GM10266 (cell line): ENCODE data around the gene CCDC136.

Experiments used
- DNase-seq: peaks from one replicate; pipeline ENCODE4 v3.0.0; 2012; ENCODE audit errors: extremely low spot score
- CTCF ChIP-seq: IDR thresholded peaks from 2 replicates; pipeline ENCODE4 v1.5.1; 2012; ENCODE audit warnings: mild to moderate bottlenecking, low read depth; ENCODE audit not compliant: control insufficient read depth, insufficient read depth; ENCODE audit errors: missing control alignments

CCDC136 gene

DNA sequence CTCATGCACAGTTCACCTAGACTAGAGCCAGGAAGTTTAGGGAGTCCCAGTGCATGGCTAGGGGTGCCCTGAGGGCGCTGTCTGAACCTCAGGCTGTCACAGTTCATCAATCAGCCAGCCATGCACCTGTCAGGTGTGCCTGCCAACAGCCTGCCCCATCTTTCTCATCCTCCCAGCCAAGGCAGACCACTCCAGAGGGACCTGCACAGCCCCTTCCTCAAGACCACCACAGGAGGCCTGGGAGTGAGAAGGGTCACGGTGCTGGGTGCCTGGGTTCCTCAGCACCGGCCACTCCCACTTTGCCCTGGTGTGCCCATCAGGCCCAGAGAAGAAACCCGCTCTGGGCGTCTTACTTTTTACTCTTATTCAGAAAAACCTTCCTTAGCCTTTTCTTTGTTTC lies 79.3 kb downstream of the CCDC136 start:
- DNase-seq, result no peak
- no peak for TF ChIP-seq CTCF
